GM10266 (cell line): Measurements from ENCODE around the gene IFT74.
A peak's percentile ranks its signal among the peaks of the same experiment; 100 is the strongest.

ENCODE experiments used
- DNase-seq: peaks from one replicate; pipeline ENCODE4 v3.0.0; 2012; ENCODE audit errors: extremely low spot score
- TF ChIP-seq, protein P1 (sequence below): IDR thresholded peaks from 2 replicates; pipeline ENCODE4 v1.5.1; 2012; ENCODE audit warnings: mild to moderate bottlenecking, low read depth; ENCODE audit not compliant: control insufficient read depth, insufficient read depth; ENCODE audit errors: missing control alignments

Gene IFT74

DNA sequence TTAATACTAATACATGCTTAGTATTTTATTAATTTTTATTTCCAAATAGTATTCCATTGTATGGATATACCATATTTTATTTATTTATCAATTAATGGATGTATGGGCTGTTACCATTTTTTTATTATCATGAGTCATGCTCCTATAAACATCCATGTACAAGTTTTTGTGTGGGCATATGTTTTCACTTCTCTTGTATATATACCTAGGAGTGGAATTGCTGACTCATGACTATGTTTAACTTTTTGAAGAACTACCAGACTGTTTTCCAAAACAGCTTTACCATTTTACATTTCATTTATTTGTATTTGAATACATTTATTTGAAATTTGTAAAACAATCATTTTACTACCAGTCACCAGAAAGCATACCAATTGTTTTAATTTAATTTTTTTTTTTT is 63.4 kb downstream of the IFT74 start:
- TF ChIP-seq, protein P1, sequence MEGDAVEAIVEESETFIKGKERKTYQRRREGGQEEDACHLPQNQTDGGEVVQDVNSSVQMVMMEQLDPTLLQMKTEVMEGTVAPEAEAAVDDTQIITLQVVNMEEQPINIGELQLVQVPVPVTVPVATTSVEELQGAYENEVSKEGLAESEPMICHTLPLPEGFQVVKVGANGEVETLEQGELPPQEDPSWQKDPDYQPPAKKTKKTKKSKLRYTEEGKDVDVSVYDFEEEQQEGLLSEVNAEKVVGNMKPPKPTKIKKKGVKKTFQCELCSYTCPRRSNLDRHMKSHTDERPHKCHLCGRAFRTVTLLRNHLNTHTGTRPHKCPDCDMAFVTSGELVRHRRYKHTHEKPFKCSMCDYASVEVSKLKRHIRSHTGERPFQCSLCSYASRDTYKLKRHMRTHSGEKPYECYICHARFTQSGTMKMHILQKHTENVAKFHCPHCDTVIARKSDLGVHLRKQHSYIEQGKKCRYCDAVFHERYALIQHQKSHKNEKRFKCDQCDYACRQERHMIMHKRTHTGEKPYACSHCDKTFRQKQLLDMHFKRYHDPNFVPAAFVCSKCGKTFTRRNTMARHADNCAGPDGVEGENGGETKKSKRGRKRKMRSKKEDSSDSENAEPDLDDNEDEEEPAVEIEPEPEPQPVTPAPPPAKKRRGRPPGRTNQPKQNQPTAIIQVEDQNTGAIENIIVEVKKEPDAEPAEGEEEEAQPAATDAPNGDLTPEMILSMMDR = no peak
- no peak for DNase-seq

DNA sequence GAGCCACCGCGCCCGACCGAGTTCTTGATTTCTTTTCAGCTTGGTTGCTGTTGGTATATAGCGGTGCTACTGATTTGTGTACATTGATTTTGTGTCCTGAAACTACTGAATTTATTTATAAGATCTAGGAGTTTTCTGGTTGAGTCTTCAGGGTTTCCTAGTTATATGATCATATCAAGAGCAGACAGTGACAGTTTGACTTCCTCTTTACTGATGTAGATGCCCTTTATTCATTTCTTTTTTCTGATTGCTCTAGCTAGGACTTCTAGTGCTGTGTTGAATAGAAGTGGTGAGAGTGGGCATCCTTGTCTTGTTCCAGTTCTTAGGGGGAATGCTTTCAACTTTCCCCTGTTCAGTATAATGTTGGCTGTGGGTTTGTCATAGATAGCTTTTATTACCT is 66.7 kb downstream of the IFT74 start:
- no peak for DNase-seq
- TF ChIP-seq, protein P1 = no peak

DNA sequence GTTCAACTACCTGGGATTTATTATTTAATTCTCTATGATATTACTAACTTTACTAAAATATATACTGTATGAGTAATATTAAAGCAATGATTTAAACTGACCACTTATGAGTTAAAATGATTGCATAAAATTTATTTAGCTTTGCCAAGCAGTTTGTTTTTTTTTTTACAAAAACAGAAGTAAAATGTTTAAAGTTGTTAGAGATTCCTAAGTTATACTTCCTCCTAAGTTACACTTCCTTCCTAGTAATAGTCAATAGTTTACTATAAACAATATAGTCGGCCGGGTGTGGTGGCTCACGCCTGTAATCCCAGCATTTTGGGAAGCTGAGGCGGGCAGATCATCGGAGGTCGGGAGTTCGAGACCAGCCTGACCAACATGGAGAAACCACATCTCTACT is 73.0 kb downstream of the IFT74 start:
- TF ChIP-seq, protein P1 = no peak

DNA sequence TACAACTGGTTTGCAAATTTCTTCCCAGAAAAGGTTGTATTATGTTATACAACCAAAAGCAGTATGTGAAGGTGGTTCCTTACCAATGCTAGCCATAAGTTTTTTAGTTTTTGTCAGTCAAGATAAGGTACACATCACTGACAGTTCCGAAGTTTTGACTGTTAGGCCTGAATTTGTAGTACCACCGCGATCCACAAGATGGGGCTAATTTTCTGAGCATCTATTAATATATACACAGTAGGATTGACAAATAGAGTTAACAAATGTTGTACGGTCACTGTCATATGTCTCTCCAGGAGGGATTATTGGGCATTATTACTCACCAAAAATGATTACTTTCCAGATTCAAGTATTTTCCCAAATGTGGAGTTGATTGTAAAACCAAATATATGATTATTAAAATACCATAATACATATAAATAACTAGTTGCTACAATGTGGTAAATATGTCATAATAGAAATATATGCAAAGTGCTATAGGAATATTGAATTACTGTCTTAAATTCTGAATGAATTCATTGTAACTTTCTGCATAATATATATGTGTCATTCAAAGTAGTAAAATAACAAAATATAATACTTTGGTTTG is 77.7 kb downstream of the IFT74 start:
- TF ChIP-seq, protein P1 = peak; percentile 67
- peak; percentile 43 for DNase-seq

More for the DNA sequence above, 73.0 kb downstream of the IFT74 start:
- DNase-seq = no peak

DNA sequence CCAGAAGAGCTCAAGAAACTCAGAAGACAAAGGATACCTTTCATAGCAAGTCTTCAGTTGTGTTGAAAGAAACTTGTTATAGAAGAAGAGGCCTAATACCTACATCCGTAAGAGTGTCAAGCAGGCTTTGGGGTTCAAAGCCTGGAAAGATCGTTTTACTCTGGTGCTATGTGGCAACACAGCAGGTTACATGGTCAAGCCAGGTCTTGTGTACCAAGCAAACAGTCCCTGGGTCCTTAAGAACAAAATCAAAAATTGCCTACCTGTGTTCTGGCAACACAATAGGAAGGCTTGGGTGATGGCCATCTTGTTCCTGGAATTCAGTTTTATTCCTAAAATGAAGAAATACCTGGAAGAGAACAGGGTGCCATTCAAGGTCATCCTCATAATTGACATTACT is 81.3 kb downstream of the IFT74 start:
- no peak for DNase-seq

DNA sequence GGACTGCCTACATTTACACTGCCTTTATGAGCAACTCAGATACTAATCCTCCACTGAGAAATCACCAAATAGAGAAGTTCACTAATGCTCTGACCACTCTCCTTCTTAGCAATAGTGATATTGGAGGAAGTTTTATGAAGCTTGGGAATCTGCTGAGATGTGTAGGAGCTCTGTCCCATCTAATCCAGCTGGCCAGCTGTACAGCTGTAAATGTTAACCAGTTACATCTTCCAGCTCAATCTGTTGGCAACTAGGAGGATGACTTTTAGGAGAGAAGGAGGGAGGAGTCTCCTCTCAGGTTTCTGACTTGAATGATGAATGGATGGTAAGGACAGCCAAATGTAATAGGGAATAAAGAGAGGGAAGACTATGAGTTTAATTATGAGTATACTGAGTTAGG is 85.5 kb downstream of the IFT74 start:
- no peak for DNase-seq
- TF ChIP-seq, protein P1 = no peak

More for the DNA sequence above, 81.3 kb downstream of the IFT74 start:
- TF ChIP-seq, protein P1 = no peak

DNA sequence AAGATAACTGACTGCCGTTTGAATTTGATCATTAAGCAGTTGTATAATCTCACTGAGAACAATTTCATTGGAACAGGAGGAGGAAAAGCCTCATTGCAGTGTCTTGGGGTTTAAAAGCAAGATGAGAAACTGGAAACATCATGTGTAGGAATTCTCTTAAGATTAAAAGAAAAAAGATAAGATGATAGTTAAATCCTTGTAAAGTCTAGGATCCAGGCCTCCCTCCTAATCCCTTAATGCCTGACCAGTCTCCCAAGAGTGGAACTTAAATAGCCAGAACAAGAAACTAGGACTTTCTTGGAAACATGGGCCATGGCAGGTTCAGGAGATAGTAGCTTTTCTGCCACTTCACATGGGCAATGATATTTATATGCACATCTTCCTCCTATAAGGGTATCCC is 86.3 kb downstream of the IFT74 start:
- DNase-seq = no peak
- TF ChIP-seq, protein P1 = no peak
